NCI-H526 treated with DMSO at 0.1 percent for 48 hours (cell line): ENCODE measurements around the gene CHPT1.

Source experiments
- DNase-seq: peaks from one replicate; lab custom pipeline; 2025; lab: John Stamatoyannopoulos, UW

Gene CHPT1

DNA sequence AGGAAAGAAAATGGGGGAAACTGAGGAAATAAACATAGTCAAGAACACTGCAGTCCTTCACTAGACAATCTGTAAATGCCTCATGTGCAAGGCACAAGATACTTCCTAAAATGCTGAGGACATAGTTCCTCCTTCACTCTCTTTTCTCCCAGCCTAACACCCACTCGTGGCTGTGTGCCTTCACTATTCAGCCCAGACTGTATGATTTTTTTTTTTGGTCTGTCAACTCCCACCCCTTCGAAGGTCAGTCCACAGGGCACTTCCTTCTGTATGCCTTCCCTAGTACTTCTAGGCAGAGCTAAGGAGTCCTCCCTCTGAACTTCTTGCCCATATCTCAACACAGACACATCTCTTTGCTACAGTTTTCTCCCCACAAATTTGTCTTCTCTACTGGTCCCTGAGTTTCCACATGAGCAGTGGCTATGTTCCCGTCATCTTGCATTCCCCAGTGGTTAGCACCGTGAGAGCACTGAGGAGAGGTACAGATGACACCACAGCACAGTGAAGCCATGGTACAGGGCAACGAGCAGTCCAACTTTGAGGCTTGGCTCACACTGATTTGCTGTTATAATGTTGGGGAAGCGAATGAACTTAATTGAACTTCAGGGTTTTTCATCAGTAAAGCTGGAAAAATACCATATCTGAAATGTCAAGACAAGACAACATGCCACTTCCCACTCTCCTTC lies 65.9 kb downstream of the CHPT1 start:
- no peak for DNase-seq

DNA sequence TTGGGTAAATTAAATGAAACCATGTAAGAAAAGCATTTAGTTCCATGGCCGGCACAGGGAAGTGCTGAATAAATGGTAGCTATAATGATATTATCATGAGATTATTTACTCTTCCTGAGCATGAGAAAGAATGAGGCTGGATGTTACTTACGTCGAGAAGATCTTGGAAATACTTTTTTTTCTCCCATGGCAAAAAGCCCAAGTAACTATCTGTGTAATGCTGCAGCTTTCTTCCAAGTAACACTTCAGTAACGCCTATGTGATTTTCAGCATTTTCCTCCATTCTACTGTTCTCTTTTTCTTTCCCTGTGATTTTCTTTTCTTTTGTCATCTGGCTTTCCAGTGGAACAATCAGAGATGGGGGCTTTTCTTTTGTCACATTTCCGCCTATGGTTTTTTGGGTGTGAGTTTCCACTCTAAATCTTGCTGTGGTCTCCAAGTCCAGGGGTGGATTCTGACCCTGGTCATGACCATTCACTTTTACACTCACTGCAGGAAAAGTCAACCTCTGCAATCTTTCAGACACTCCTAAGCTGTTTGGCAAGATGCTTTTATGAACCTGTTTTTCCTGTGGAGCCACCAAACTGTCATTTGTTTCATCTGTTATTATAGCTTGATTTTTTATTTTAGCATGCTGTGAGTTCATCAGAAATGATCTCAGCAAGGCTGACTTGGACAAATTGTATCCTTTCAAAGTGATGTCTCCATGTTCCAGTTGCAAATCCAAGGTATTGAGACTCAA lies 66.8 kb downstream of the CHPT1 start:
- DNase-seq: no peak

DNA sequence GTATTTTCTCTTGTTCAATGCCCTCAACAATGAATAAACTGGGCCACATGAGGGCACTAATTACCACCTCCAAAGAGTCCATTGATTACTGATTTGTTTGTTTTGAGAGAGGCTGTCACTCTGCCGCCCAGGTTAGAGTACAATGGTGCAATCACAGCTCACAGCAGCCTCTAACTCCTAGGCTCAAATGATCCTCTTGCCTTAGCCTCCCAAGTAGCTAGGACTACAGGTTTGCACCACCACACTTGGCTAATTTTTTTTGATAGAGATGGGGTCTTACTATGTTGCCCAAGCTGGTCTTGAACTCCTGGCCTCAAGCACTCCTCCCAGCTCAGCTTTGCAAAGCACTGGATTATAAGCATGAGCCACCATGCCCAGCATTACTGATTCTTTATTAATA lies 70.1 kb downstream of the CHPT1 start:
- DNase-seq: no peak

DNA sequence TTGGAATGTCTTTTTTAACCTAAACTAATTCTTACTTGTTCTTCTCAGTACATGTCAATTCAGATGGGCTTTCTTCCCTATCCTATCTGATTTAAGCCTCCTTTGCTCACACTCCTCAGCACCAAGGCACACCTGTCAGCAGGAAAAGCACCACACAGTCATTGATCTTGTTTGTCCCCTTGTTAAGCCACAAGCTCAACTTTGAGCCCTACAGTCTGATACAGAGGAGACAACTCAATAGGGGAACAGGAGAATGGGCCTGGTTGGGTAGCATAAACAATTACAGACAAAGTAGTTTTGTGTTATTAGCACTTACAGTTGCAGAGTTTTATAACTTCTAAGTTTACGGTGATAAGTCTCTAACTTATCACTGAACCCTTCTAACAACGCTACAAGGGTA lies 71.3 kb downstream of the CHPT1 start:
- no peak for DNase-seq

DNA sequence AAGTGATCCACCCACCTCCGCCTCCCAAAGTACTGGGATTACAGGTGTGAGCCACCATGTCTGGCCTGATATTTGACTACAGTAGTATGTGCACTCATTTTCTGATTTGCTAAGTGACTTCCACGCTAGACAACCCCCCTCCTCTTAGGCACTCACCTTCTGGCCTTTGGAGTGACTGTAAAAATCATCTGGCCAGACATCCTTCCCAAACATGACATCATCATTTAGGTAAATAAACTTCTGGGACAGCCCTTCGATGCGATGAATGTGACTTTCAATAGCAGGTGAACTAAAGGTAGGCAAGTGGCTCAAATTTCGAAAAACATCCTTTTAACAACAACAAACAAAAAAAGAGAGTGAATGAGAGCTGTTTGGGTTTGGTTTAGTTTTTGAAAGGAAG lies 72.4 kb downstream of the CHPT1 start:
- no peak for DNase-seq

DNA sequence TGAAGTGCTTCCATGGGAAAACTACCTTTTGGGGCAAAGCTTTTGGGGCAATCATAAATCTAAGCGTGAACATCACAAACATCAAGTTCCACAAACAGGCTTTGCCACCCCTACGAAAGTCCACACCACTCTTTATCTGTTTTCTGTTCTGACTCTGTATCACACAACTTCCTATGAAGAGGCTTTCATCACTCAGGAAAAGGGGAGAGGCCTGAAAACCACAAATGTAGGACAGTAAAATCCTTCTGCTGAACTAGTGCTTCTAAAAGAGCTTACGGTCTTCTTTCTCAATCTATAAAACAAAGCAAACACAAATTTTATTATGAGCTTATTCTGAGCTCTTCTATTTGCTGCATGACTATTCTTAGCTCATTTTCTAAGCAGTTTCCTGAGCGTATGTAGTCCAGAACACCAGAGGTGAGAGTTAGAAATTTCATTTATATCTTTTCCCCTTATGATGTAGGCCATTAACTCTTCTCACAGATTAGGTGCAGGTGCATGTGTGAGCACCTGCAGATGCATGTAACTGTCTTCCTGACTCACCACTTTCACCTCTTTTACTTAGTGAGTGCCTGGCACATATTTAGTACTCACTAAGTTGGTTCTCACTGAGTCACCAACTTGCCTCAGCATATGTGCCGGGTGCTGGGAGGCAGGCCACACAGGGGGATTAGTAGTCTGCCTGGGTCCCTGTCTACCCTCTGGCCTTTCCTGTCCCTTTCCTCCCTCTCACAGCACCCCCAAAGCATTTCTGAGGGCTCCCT lies 74.8 kb downstream of the CHPT1 start:
- no peak for DNase-seq

DNA sequence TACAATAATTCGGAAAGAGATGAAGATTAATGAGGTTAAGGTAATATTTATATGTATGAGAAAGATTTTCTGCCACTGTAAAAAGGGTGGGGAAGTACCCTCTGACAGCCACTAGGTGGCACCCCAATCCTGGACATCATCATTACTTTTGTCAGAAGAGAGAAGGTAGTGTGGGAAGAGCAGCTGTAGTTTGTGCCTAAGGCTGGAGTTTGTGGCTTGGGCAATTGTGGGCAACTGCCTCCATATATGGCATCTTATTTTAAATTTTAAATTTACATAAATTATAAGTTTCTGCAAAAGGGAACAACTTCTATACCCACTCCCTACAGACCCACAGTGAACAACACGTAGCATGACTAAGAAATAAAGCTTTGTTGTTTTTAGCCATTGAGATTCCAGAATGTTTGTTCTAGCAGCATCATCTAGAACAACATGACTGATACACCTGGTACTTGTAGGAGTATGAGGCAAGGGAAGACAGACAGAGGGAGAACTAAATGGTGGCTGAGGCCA lies 76.3 kb downstream of the CHPT1 start:
- peak; percentile 38 for DNase-seq

DNA sequence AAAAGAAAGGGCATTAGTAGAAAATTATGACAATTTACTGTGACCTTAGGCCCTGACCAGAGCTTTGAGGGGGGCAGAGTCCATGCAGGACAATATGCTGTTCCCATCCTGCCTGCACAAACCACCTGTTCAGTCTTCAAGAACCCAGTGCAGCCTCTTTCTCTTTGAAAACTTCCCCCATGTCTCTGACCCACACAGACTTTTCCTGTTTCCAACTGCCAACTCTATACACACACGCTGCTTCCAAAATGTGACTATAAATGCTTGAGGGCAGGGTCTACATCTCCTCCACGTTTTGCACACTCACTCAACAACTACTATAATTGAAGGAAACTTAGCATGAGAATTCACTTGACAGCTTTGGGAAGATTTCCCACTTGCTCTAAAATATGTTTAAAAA lies 78.4 kb downstream of the CHPT1 start:
- DNase-seq: no peak

DNA sequence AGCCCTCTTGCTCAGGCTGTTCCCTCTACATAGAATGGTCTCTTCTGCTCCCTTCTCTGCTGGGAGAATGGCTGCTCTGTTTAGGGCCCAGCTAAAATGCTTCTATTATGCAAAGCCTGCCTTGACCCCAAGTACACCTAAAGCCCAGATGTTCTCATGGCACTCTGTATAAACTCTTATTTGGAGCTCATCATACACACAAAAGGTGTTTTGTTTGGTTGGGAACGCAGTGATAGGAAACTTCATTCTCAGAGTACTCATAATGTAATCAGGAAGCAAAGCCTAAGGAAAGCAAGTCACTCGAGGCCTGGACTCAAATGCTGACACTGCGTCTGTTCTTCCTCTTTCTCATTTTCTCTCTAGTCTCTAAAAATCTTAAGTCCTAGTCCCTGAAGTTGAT lies 80.0 kb downstream of the CHPT1 start:
- no peak for DNase-seq

DNA sequence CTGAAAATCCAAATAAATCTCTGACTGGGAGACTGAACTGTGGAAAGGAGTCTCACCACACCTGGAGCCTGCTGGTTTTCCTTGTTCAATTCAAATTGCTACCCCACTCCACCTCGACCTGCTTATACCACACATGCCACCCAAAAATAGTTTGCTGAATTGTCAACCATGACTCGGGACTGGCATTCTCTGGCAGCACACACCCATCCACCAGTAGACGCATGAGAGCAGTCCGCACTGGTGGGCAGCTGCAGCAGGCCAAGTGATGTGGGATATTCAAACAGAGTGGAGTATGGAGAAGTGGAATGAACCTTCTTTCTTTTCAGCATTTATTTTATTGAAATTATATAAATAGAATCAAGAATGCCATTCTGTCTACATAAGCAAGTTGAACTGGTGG lies 80.5 kb downstream of the CHPT1 start:
- no peak for DNase-seq
